OCI-LY3 (cell line): ENCODE results near the gene SVIL.

Experiments used
- CTCF ChIP-seq: fragments of 200-600, 300-600 bp; sonication (generic); IDR thresholded peaks from 2 replicates; pipeline ENCODE4 v1.5.1; 2014; ENCODE audit warnings: antibody characterized with exemption, low read length, low read depth
- EZH2phosphoT487 ChIP-seq: fragments of 200-600 bp; shearing (Covaris generic); IDR thresholded peaks from 2 replicates; pipeline ENCODE4 v1.6.1; 2018; ENCODE audit warnings: antibody characterized with exemption, mixed run types, low read depth

GRCh38 chr10:29569795-29570194 lies 65.0 kb downstream of the SVIL start:
- no peak for TF ChIP-seq CTCF
- TF ChIP-seq EZH2phosphoT487: no peak
